Neural crest cell (in vitro differentiated cells): ENCODE results near the gene RAB6C. TPM values are rescaled to one million over a fixed set of nuclear protein-coding genes. Genes with fewer than 3 reads are reported as not detected.
A peak's percentile ranks its signal among the peaks of the same experiment; 100 is the strongest.
"Not testable (repeated sequence)": the region's sequence is repeated elsewhere in the genome, so short reads cannot be mapped to it uniquely, and the experiment has no call there.

Source experiments
- DNase-seq: peaks from one replicate; pipeline ENCODE4 v3.0.0; 2021; ENCODE audit warnings: low read depth, mixed read lengths, low spot score
- H3K27ac Mint-ChIP-seq: one replicate; pipeline ENCODE4 v1.8.0; 2021; ENCODE audit warnings: mild to moderate bottlenecking, mixed read lengths; ENCODE audit not compliant: unreplicated experiment
- H3K27me3 Mint-ChIP-seq: 2 replicates; pipeline ENCODE4 v1.8.0; 2021; ENCODE audit warnings: low read depth, mild to moderate bottlenecking, mixed read lengths
- H3K36me3 Mint-ChIP-seq: 2 replicates; pipeline ENCODE4 v1.8.0; 2021; ENCODE audit warnings: low read depth, mild to moderate bottlenecking, mixed read lengths
- H3K4me1 Mint-ChIP-seq: 2 replicates; pipeline ENCODE4 v1.8.0; 2021; ENCODE audit warnings: mixed read lengths
- H3K4me3 Mint-ChIP-seq: one replicate; pipeline ENCODE4 v1.8.0; 2021; ENCODE audit warnings: mild to moderate bottlenecking, mixed read lengths
- H3K9me3 Mint-ChIP-seq: 2 replicates; pipeline ENCODE4 v1.8.0; 2021; ENCODE audit warnings: mixed read lengths
- CTCF ChIP-seq: fragments of 200-600 bp; sonication (generic); conservative IDR thresholded peaks from 2 replicates; pipeline ENCODE4 v1.5.0; 2021; ENCODE audit warnings: antibody characterized with exemption, mild to moderate bottlenecking
- total RNA-seq: library from RNA; stranded (reverse); gene quantifications from 2 replicates; pipeline ENCODE4 v1.2.1, GENCODE V29; 2021

RAB6C gene
- total RNA-seq, 1 donor from 2014 or later, result 0.16 TPM

GRCh38 chr2:130019402-130019801 lies 39.9 kb downstream of the RAB6C start:
- DNase-seq, result no peak
- Mint-ChIP-seq H3K27ac (peak overlapping the region; percentile 31), H3K36me3 (peaks cover 2% of the 10 kb centered on the region), H3K4me1 (no peaks in the 10 kb centered on the region), H3K4me3 (no peak overlapping the region), H3K9me3 (peaks cover 9% of the 10 kb centered on the region), H3K27me3 (peaks cover 26% of the 10 kb centered on the region)
- no peak for TF ChIP-seq CTCF

GRCh38 chr2:130020069-130020468 lies 40.6 kb downstream of the RAB6C start:
- not testable (repeated sequence) for H3K27ac Mint-ChIP-seq, DNase-seq, H3K4me3 Mint-ChIP-seq, H3K4me1 Mint-ChIP-seq, H3K36me3 Mint-ChIP-seq, H3K9me3 Mint-ChIP-seq
- peaks cover 26% of the 10 kb centered on the region for H3K27me3 Mint-ChIP-seq

GRCh38 chr2:130025931-130026330 lies 46.5 kb downstream of the RAB6C start:
- H3K27ac Mint-ChIP-seq, H3K9me3 Mint-ChIP-seq, H3K4me1 Mint-ChIP-seq, H3K4me3 Mint-ChIP-seq, H3K36me3 Mint-ChIP-seq, H3K27me3 Mint-ChIP-seq: not testable (repeated sequence)
- DNase-seq, result peak; percentile 6
- peak; percentile 16 for TF ChIP-seq CTCF

Other genes starting within 250 kb of the RAB6C start
- 8.4 and 11.0 TPM in 2 replicates for gene POTEF, start 149.6 kb downstream of the RAB6C start, total RNA-seq
- 12.6 and 13.9 TPM in 2 replicates for gene CCDC74B, start 165.4 kb downstream of the RAB6C start, total RNA-seq
- gene SMPD4, start 201.9 kb downstream of the RAB6C start, total RNA-seq, result 91.7 and 103 TPM in 2 replicates
- 240 and 242 TPM in 2 replicates for gene MZT2B, start 202.6 kb downstream of the RAB6C start, total RNA-seq
- gene TUBA3E, start 218.8 kb downstream of the RAB6C start, total RNA-seq, result not detected in 2 replicates